Activated CD4-positive, alpha-beta T cell treated with anti-CD3 and anti-CD28 coated beads, Interleukin-2, Interleukin-4, amounts not matched to agents 100 ng/mL and 50 ng/mL, durations not matched to agents 16 hours and 8 hours (primary cell): Measurements from ENCODE around the gene TCEANC2.
"Not testable (repeated sequence)": the region's sequence is repeated elsewhere in the genome, so short reads cannot be mapped to it uniquely, and the experiment has no call there.

Experiments used
- DNase-seq: peaks from one replicate; pipeline ENCODE4 v3.0.0-alpha.2; 2020; ENCODE audit warnings: low spot score

The TCEANC2 gene

GRCh38 chr1:54027848-54028247 is 25.6 kb upstream of the TCEANC2 start:
- no peak for DNase-seq

GRCh38 chr1:54028306-54029251 is 24.8 kb upstream of the TCEANC2 start:
- DNase-seq, result no peak

GRCh38 chr1:54037476-54037875 is 15.9 kb upstream of the TCEANC2 start:
- DNase-seq, result no peak

- no peak for DNase-seq
Measured at GRCh38 chr1:54041806-54042205, 11.6 kb upstream of the TCEANC2 start.

GRCh38 chr1:54045496-54045895 is 7.9 kb upstream of the TCEANC2 start:
- no peak for DNase-seq

GRCh38 chr1:54046671-54047383 is 6.6 kb upstream of the TCEANC2 start:
- no peak for DNase-seq

GRCh38 chr1:54047384-54048305 is 5.8 kb upstream of the TCEANC2 start:
- DNase-seq, result no peak

- DNase-seq, result not testable (repeated sequence)
Measured at GRCh38 chr1:54050435-54050834, 3.0 kb upstream of the TCEANC2 start.

GRCh38 chr1:54051933-54052430 is 1.4 kb upstream of the TCEANC2 start:
- peak; percentile 1 for DNase-seq

GRCh38 chr1:54052431-54052933 is 926 bp upstream of the TCEANC2 start:
- peak; percentile 53 for DNase-seq

GRCh38 chr1:54053745-54054437 is 483 bp downstream of the TCEANC2 start:
- DNase-seq, result peak; percentile 1

- peak; percentile 5 for DNase-seq
Measured at GRCh38 chr1:54054438-54054749, 986 bp downstream of the TCEANC2 start.

GRCh38 chr1:54064299-54064698 is 10.9 kb downstream of the TCEANC2 start:
- no peak for DNase-seq

- no peak for DNase-seq
Measured at GRCh38 chr1:54069791-54070170, 16.4 kb downstream of the TCEANC2 start.

GRCh38 chr1:54070171-54070837 is 16.9 kb downstream of the TCEANC2 start:
- DNase-seq, result peak; percentile 43

GRCh38 chr1:54077359-54077758 is 24.0 kb downstream of the TCEANC2 start:
- DNase-seq, result no peak

GRCh38 chr1:54080598-54081049 is 27.2 kb downstream of the TCEANC2 start:
- DNase-seq, result no peak

- DNase-seq, result peak; percentile 64
Measured at GRCh38 chr1:54081306-54082270, 28.2 kb downstream of the TCEANC2 start.

GRCh38 chr1:54084794-54085193 is 31.4 kb downstream of the TCEANC2 start:
- DNase-seq, result no peak
